GM12878 (cell line): ENCODE results near the gene PTCHD4.

Experiments
- DPF2 ChIP-seq: fragments of 450-650 bp; IDR thresholded peaks from 2 replicates; pipeline ENCODE4 v1.6.1; 2017; ENCODE audit warnings: mild to moderate bottlenecking
- EZH2 ChIP-seq: IDR thresholded peaks from 2 replicates; pipeline ENCODE4 v1.6.1; 2012; ENCODE audit warnings: low read depth, mild to moderate bottlenecking, control low read depth, inconsistent platforms, low read length, borderline replicate concordance; ENCODE audit not compliant: control insufficient read depth
- LARP7 ChIP-seq: fragments of 450-650 bp; IDR thresholded peaks from 2 replicates; pipeline ENCODE4 v1.6.1; 2017; ENCODE audit warnings: mild to moderate bottlenecking
- PML ChIP-seq: IDR thresholded peaks from 2 replicates; pipeline ENCODE4 v1.6.1; 2012; ENCODE audit warnings: low read length, inconsistent platforms
- POLR2A ChIP-seq: IDR thresholded peaks from 2 replicates; pipeline ENCODE4 v1.6.1; 2011; ENCODE audit warnings: low read depth, mild to moderate bottlenecking, low read length
- SP1 ChIP-seq: IDR thresholded peaks from one replicate; pipeline ENCODE4 v1.6.1; 2011; ENCODE audit warnings: low read depth, low read length
- YY1 ChIP-seq: IDR thresholded peaks from 2 replicates; pipeline ENCODE4 v1.6.1; 2011; ENCODE audit warnings: low read depth, mild to moderate bottlenecking, low read length
- TF ChIP-seq, protein P1 (sequence below), 3 experiments: IDR thresholded peaks in 2 of 3; conservative IDR thresholded peaks in 1 of 3; 2 replicates each; pipeline ENCODE4 v1.5.1; 2011; ENCODE audit warnings: low read depth in 3 of 3, low read length in 3 of 3, mild to moderate bottlenecking in 3 of 3, control low read depth in 2 of 3, moderate library complexity in 2 of 3, inconsistent platforms in 1 of 3, mixed read lengths in 1 of 3; ENCODE audit not compliant: control insufficient read depth in 2 of 3, insufficient read depth in 1 of 3; ENCODE audit errors: extremely low read depth in 1 of 3
- TF ChIP-seq, protein P2 (sequence below): IDR thresholded peaks from 2 replicates; pipeline ENCODE4 v1.6.1; 2012; ENCODE audit warnings: low read depth, low read length, improper control_type of control experiment
- TF ChIP-seq, protein P3 (sequence below): IDR thresholded peaks from 2 replicates; pipeline ENCODE4 v1.6.1; 2011; ENCODE audit warnings: borderline replicate concordance, low read depth, mild to moderate bottlenecking, moderate library complexity, mixed read lengths, low read length; ENCODE audit not compliant: insufficient read depth; ENCODE audit errors: extremely low read length
- TF ChIP-seq, protein P4 (sequence below): IDR thresholded peaks from 2 replicates; pipeline ENCODE4 v1.6.1; 2012; ENCODE audit warnings: mild to moderate bottlenecking, low read depth, low read length
- TF ChIP-seq, protein P5 (sequence below): IDR thresholded peaks from 2 replicates; pipeline ENCODE4 v1.6.1; 2012; ENCODE audit warnings: low read depth, low read length, improper control_type of control experiment
- TF ChIP-seq, protein P6 (sequence below): IDR thresholded peaks from 2 replicates; pipeline ENCODE4 v1.6.1; 2011; ENCODE audit warnings: low read depth, low read length, improper control_type of control experiment, borderline replicate concordance

DNA sequence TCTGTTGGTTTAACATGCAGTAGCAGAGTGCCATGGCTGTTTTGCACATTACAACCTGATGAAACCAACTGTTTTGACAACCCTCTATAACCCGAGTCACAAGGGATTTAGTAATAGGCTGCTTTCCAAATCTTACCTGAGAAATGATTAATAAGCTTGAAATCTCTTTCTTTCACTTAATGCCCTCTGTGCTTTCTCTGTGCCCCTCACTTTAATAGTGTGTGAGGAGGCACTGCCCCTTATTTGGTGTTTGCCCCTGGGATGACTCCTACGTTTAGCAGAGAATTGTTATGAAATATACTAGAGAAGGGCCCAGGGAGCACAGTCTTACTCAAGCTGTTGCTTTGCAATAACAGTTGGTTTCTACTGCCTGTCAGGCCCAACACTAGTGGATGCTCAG, 31.0 kb upstream of the PTCHD4 start:
- no peak for TF ChIP-seq DPF2
- TF ChIP-seq SP1: no peak
- TF ChIP-seq, protein P1, sequence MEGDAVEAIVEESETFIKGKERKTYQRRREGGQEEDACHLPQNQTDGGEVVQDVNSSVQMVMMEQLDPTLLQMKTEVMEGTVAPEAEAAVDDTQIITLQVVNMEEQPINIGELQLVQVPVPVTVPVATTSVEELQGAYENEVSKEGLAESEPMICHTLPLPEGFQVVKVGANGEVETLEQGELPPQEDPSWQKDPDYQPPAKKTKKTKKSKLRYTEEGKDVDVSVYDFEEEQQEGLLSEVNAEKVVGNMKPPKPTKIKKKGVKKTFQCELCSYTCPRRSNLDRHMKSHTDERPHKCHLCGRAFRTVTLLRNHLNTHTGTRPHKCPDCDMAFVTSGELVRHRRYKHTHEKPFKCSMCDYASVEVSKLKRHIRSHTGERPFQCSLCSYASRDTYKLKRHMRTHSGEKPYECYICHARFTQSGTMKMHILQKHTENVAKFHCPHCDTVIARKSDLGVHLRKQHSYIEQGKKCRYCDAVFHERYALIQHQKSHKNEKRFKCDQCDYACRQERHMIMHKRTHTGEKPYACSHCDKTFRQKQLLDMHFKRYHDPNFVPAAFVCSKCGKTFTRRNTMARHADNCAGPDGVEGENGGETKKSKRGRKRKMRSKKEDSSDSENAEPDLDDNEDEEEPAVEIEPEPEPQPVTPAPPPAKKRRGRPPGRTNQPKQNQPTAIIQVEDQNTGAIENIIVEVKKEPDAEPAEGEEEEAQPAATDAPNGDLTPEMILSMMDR (IDR thresholded peaks at IDR 0.05 in 2 of 3, conservative IDR thresholded peaks at IDR 0.05 in 1 of 3; ENCODE audit: control insufficient read depth in 2 of 3, extremely low read depth in 1 of 3, insufficient read depth in 1 of 3, low read depth in 3 of 3, low read length in 3 of 3): no peak
- no peak for TF ChIP-seq PML
- TF ChIP-seq, protein P2, sequence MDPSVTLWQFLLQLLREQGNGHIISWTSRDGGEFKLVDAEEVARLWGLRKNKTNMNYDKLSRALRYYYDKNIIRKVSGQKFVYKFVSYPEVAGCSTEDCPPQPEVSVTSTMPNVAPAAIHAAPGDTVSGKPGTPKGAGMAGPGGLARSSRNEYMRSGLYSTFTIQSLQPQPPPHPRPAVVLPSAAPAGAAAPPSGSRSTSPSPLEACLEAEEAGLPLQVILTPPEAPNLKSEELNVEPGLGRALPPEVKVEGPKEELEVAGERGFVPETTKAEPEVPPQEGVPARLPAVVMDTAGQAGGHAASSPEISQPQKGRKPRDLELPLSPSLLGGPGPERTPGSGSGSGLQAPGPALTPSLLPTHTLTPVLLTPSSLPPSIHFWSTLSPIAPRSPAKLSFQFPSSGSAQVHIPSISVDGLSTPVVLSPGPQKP: no peak
- no peak for TF ChIP-seq YY1
- TF ChIP-seq, protein P3, sequence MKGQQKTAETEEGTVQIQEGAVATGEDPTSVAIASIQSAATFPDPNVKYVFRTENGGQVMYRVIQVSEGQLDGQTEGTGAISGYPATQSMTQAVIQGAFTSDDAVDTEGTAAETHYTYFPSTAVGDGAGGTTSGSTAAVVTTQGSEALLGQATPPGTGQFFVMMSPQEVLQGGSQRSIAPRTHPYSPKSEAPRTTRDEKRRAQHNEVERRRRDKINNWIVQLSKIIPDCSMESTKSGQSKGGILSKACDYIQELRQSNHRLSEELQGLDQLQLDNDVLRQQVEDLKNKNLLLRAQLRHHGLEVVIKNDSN: no peak
- TF ChIP-seq, protein P4, sequence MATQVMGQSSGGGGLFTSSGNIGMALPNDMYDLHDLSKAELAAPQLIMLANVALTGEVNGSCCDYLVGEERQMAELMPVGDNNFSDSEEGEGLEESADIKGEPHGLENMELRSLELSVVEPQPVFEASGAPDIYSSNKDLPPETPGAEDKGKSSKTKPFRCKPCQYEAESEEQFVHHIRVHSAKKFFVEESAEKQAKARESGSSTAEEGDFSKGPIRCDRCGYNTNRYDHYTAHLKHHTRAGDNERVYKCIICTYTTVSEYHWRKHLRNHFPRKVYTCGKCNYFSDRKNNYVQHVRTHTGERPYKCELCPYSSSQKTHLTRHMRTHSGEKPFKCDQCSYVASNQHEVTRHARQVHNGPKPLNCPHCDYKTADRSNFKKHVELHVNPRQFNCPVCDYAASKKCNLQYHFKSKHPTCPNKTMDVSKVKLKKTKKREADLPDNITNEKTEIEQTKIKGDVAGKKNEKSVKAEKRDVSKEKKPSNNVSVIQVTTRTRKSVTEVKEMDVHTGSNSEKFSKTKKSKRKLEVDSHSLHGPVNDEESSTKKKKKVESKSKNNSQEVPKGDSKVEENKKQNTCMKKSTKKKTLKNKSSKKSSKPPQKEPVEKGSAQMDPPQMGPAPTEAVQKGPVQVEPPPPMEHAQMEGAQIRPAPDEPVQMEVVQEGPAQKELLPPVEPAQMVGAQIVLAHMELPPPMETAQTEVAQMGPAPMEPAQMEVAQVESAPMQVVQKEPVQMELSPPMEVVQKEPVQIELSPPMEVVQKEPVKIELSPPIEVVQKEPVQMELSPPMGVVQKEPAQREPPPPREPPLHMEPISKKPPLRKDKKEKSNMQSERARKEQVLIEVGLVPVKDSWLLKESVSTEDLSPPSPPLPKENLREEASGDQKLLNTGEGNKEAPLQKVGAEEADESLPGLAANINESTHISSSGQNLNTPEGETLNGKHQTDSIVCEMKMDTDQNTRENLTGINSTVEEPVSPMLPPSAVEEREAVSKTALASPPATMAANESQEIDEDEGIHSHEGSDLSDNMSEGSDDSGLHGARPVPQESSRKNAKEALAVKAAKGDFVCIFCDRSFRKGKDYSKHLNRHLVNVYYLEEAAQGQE: no peak
- TF ChIP-seq, protein P5, sequence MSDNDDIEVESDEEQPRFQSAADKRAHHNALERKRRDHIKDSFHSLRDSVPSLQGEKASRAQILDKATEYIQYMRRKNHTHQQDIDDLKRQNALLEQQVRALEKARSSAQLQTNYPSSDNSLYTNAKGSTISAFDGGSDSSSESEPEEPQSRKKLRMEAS: no peak
- TF ChIP-seq, protein P6, sequence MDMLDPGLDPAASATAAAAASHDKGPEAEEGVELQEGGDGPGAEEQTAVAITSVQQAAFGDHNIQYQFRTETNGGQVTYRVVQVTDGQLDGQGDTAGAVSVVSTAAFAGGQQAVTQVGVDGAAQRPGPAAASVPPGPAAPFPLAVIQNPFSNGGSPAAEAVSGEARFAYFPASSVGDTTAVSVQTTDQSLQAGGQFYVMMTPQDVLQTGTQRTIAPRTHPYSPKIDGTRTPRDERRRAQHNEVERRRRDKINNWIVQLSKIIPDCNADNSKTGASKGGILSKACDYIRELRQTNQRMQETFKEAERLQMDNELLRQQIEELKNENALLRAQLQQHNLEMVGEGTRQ: no peak
- no peak for TF ChIP-seq POLR2A
- no peak for TF ChIP-seq LARP7
- no peak for TF ChIP-seq EZH2
